GM23338 (cell line): ENCODE measurements around the gene CNTNAP5. TPM values are rescaled to one million over a fixed set of nuclear protein-coding genes. Genes with fewer than 3 reads are reported as not detected.

Experiments used
- ATAC-seq: fragments of 200-7000 bp; cut with Tn5 transposase; 3 replicates; pipeline ENCODE4 v1.9.1; 2020
- DNase-seq: peaks from one replicate; pipeline ENCODE4 v3.0.0-alpha.2; 2015; ENCODE audit warnings: low spot score
- H2AFZ ChIP-seq: fragments of 200-600 bp; sonication (generic); 2 replicates; pipeline ENCODE4 v1.8.0; 2016; ENCODE audit warnings: antibody characterized with exemption, mild to moderate bottlenecking, moderate library complexity
- H3F3A ChIP-seq: fragments of 200-600 bp; sonication (generic); replicated peaks from 2 replicates; pipeline ENCODE4 v1.8.0; 2017; ENCODE audit warnings: antibody characterized with exemption, mixed run types, low read depth
- H3K27ac ChIP-seq: fragments of 200-600 bp; sonication (generic); 2 replicates; pipeline ENCODE4 v1.6.1; 2016; ENCODE audit warnings: low read depth
- H3K27me3 ChIP-seq: fragments of 200-600 bp; sonication (generic); 2 replicates; pipeline ENCODE4 v1.8.0; 2016; ENCODE audit warnings: mild to moderate bottlenecking, mixed run types, moderate library complexity; ENCODE audit not compliant: insufficient read depth
- H3K36me3 ChIP-seq: fragments of 200-600 bp; sonication (generic); 2 replicates; pipeline ENCODE4 v1.8.0; 2016; ENCODE audit warnings: mild to moderate bottlenecking; ENCODE audit not compliant: insufficient read depth
- H3K4me1 ChIP-seq: fragments of 200-600 bp; sonication (generic); 2 replicates; pipeline ENCODE4 v1.8.0; 2016; ENCODE audit warnings: mild to moderate bottlenecking, moderate library complexity; ENCODE audit not compliant: insufficient read depth
- H3K4me2 ChIP-seq: fragments of 200-600 bp; sonication (generic); 2 replicates; pipeline ENCODE4 v1.7.1; 2017; ENCODE audit warnings: mixed run types
- H3K4me3 ChIP-seq: fragments of 200-600 bp; sonication (generic); 2 replicates; pipeline ENCODE4 v1.6.1; 2016; ENCODE audit warnings: mixed run types
- H3K79me2 ChIP-seq: fragments of 200-600 bp; sonication (generic); replicated peaks from 2 replicates; pipeline ENCODE4 v1.8.0; 2017; ENCODE audit warnings: mild to moderate bottlenecking; ENCODE audit not compliant: insufficient read depth
- H3K9me2 ChIP-seq: fragments of 200-600 bp; sonication (generic); 2 replicates; pipeline ENCODE4 v1.8.0; 2017; ENCODE audit not compliant: insufficient read depth
- H4K20me1 ChIP-seq: fragments of 200-600 bp; sonication (generic); replicated peaks from 2 replicates; pipeline ENCODE4 v1.8.0; 2017; ENCODE audit warnings: mild to moderate bottlenecking; ENCODE audit not compliant: insufficient read depth
- H3K27ac Mint-ChIP-seq: 2 replicates; pipeline ENCODE4 v1.8.0; 2020; ENCODE audit warnings: inconsistent platforms, mild to moderate bottlenecking, moderate library complexity, mixed read lengths
- H3K27me3 Mint-ChIP-seq: 3 replicates; pipeline ENCODE4 v1.8.0; 2022; ENCODE audit warnings: low read depth, mild to moderate bottlenecking, moderate library complexity, mixed read lengths, inconsistent platforms; ENCODE audit not compliant: insufficient read depth, poor library complexity
- H3K36me3 Mint-ChIP-seq: 3 replicates; pipeline ENCODE4 v1.8.0; 2021; ENCODE audit warnings: low read depth, mild to moderate bottlenecking, inconsistent platforms, moderate library complexity, mixed read lengths
- H3K4me1 Mint-ChIP-seq: 3 replicates; pipeline ENCODE4 v1.8.0; 2020; ENCODE audit warnings: mild to moderate bottlenecking, inconsistent platforms, mixed read lengths
- H3K4me3 Mint-ChIP-seq: 3 replicates; pipeline ENCODE4 v1.8.0; 2021; ENCODE audit warnings: moderate library complexity, mild to moderate bottlenecking, inconsistent platforms, mixed read lengths
- H3K9me3 Mint-ChIP-seq: 3 replicates; pipeline ENCODE4 v1.8.0; 2020; ENCODE audit warnings: moderate library complexity, mild to moderate bottlenecking, inconsistent platforms, mixed read lengths
- ETS1 ChIP-seq: IDR thresholded peaks from 2 replicates; pipeline ENCODE4 v1.6.1; 2016; ENCODE audit warnings: antibody characterized with exemption
- EZH2 ChIP-seq: fragments of 200-600 bp; sonication (generic); IDR thresholded peaks from one replicate; pipeline ENCODE4 v1.8.0; 2017; ENCODE audit warnings: antibody characterized with exemption, mild to moderate bottlenecking, low read depth; ENCODE audit not compliant: unreplicated experiment
- EZH2phosphoT487 ChIP-seq: fragments of 200-600 bp; sonication (generic); IDR thresholded peaks from one replicate; pipeline ENCODE4 v1.8.1; 2018; ENCODE audit warnings: antibody characterized with exemption; ENCODE audit not compliant: unreplicated experiment
- NANOG ChIP-seq: IDR thresholded peaks from 2 replicates; pipeline ENCODE4 v1.6.1; 2016; ENCODE audit warnings: antibody characterized with exemption, borderline replicate concordance
- POLR2AphosphoS5 ChIP-seq: IDR thresholded peaks from 2 replicates; pipeline ENCODE4 v1.6.1; 2016; ENCODE audit warnings: antibody characterized with exemption, low read depth
- REST ChIP-seq: IDR thresholded peaks from one replicate; pipeline ENCODE4 v1.6.1; 2018; ENCODE audit warnings: antibody characterized with exemption; ENCODE audit not compliant: unreplicated experiment
- ZNF114 ChIP-seq: fragments of 250-450 bp; sonication (Bioruptor Pico); IDR thresholded peaks from 2 replicates; pipeline ENCODE4 v1.5.0; 2020; ENCODE audit warnings: mild to moderate bottlenecking, moderate library complexity
- ZNF462 ChIP-seq: fragments of 250-450 bp; sonication (Bioruptor Pico); IDR thresholded peaks from 2 replicates; pipeline ENCODE4 v1.5.0; 2020; ENCODE audit warnings: mild to moderate bottlenecking, moderate library complexity
- polyA plus RNA-seq: library from polyadenylated mRNA; unstranded; fragments of >200 nt; fragmentation: Nextera tagmentation; extraction: Ambion mirVana; gene quantifications from 2 replicates; pipeline ENCODE4 v1.2.1, GENCODE V29; 2016
- total RNA-seq: library from RNA; depleted of rRNA; stranded (reverse); fragments of >200 nt; shearing (Covaris generic); gene quantifications from 2 replicates; pipeline ENCODE4 v1.2.3, GENCODE V29; 2014
- TF ChIP-seq, protein P1 (sequence below), 2 experiments: fragments of 200-600 bp in 1 of 2; sonication (generic) in 1 of 2; conservative IDR thresholded peaks; 2 replicates each; pipeline versions ENCODE4 v1.5.1 to v1.6.1; 2016 to 2017; ENCODE audit warnings: antibody characterized with exemption in 2 of 2, low read depth in 2 of 2, mild to moderate bottlenecking in 2 of 2, moderate library complexity in 1 of 2

Gene CNTNAP5
- total and polyA plus RNA-seq, 2 experiments from 2014 or later, result 0.49 to 0.50 TPM

DNA sequence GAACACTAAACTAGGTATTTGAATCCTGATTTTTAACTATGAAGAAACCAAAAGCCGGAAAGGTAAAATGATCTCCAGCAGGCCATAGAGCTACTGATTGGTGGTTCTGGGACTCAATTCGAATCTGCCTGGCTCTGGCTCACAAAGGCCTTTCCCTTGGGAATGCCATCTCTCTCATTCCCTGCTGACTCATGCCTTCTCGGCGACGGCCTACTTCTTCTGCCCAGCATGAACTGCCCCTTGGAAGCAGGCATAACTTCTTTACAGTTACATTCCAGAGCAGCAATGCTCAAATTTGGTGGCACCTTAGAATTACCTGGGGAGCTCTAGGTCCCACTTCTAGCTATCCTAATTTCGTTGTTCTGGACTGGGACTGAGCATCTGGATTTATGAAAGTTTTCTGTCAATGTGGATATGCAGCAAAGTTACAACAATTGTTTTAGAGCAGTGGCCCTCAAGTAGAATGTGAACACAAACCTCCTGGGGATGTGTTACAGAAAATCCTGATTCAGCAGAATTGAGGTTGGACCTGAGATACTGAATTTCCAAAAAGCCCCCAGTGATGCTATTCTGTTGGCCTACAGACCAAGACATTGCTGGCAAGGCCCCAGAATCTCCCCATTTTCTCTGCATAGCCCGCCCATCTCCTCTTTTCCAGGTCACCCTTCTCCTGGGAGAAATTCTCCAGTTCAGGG is 261.1 kb downstream of the CNTNAP5 start (continued):
- TF ChIP-seq ZNF462 (CRISPR knock-in tag) (no peak), POLR2AphosphoS5 (no peak), NANOG (no peak), EZH2phosphoT487 (no peak)

- Histone ChIP-seq H3K36me3 (no peaks in the 10 kb centered on the region), H3K27ac (no peak overlapping the region), H3F3A (no peaks in the 10 kb centered on the region), H2AFZ (no peak overlapping the region), H3K4me2 (no peak overlapping the region), H4K20me1 (no peaks in the 10 kb centered on the region), H3K9me2 (peaks cover 7% of the 10 kb centered on the region), H3K27me3 (no peaks in the 10 kb centered on the region), H3K79me2 (no peaks in the 10 kb centered on the region), H3K4me3 (no peak overlapping the region), H3K4me1 (no peaks in the 10 kb centered on the region)
- Mint-ChIP-seq H3K9me3 (no peaks in the 10 kb centered on the region), H3K4me1 (peaks cover 8% of the 10 kb centered on the region; the same call in 2 of the 3 replicates), H3K4me3 (no peak overlapping the region), H3K27me3 (no peaks in the 10 kb centered on the region), H3K27ac (no peak overlapping the region), H3K36me3 (no peaks in the 10 kb centered on the region)
- no peak for ATAC-seq
- DNase-seq, result no peak
- no peak for TF ChIP-seq EZH2
- no peak for TF ChIP-seq EZH2phosphoT487
- no peak for TF ChIP-seq ZNF114
- TF ChIP-seq, protein P1, sequence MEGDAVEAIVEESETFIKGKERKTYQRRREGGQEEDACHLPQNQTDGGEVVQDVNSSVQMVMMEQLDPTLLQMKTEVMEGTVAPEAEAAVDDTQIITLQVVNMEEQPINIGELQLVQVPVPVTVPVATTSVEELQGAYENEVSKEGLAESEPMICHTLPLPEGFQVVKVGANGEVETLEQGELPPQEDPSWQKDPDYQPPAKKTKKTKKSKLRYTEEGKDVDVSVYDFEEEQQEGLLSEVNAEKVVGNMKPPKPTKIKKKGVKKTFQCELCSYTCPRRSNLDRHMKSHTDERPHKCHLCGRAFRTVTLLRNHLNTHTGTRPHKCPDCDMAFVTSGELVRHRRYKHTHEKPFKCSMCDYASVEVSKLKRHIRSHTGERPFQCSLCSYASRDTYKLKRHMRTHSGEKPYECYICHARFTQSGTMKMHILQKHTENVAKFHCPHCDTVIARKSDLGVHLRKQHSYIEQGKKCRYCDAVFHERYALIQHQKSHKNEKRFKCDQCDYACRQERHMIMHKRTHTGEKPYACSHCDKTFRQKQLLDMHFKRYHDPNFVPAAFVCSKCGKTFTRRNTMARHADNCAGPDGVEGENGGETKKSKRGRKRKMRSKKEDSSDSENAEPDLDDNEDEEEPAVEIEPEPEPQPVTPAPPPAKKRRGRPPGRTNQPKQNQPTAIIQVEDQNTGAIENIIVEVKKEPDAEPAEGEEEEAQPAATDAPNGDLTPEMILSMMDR (conservative IDR thresholded peaks at IDR 0.05; ENCODE audit: low read depth in 2 of 2), result no peak
- TF ChIP-seq ETS1, result no peak
- no peak for TF ChIP-seq NANOG
- no peak for TF ChIP-seq REST
Observed at GRCh38 chr2:124289060-124289459, 264.0 kb downstream of the CNTNAP5 start.
